ENCODE measurements around the gene ATP2B2.

The ATP2B2 gene

DNA sequence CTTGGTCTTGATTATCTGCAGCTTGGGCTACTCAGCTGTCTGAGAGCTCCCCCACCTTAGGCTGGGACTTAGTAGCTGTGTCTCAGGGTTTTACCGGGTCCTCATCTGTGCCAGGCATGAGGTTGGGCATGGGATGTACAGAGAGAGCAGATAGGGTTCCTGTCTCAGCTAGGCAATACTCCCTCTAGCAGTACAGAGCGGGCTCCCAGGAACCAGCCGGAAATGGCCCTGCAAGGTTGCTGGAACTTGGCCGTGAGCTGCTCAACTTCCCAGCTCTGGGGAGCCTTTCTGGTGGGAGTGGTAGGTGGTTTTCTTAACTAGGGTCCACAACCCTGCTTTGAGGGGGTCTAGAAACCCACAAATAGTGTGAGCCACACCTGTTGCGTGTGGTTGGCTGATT lies 58.3 kb downstream of the ATP2B2 start:
- DNase-seq: no peak

DNA sequence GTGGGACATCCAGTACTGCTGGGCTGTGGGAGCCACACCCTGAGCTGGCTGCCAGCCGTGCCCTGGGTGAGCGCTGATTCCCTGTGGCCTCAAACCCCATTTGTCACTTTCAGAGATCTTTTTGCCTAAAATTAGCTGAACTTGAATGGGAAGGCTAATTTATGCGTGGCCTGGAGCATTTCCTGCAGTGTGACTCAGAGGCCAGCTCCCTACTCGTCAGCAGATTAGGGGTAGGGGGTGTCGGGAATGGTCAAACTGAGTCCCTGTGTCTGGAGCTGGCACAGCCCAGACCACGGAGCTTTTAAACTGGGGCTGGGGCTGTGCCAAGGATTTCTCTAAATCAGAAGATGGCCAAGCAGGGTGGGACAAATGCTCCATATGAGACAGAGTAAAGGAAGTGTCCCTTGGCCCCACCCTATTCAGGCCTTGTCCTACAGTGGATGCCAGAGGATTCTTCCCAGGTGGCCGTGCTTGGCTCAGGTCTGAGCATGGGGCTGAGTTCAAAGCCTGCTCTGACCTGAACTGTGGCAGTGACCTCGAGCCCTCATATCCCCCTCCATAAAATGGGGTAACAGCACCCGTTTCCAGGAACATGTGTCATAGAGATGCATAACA lies 59.7 kb downstream of the ATP2B2 start:
- no peak for DNase-seq

DNA sequence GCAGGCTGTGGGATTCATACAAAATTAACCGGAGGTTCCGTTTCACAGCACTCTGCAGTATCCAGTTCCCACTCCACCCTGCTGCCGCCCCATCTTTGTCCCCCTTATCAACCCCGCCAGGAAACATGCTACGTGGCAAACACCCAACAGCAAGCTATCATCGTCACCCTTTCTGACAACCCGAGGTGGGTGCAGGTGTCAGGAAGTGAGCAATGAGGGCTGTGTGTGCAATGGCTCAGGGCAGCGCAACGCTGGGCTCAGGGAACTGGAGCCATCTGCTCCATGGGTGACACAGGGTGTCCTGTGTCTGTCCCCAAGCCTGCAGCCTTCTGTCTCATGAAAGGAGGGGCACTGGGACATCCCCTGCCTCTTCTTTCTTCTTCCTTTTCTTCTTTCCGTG lies 60.9 kb downstream of the ATP2B2 start:
- no peak for DNase-seq

DNA sequence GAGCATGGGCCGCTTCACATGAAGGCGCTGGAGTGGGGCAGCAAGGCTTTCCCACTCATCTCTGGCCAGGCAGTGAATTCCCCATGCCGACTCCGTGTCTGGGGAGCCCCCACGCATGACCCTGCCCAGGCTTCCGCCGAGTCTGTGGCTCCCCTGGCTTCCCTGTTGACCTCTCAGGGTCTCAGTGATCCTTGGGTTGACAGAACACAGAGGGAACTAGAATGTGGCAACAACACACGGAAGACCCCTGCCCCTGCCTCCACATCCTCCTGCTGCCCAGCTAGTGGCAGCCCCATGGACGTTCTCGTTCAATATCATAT lies 61.3 kb downstream of the ATP2B2 start:
- no peak for DNase-seq

DNA sequence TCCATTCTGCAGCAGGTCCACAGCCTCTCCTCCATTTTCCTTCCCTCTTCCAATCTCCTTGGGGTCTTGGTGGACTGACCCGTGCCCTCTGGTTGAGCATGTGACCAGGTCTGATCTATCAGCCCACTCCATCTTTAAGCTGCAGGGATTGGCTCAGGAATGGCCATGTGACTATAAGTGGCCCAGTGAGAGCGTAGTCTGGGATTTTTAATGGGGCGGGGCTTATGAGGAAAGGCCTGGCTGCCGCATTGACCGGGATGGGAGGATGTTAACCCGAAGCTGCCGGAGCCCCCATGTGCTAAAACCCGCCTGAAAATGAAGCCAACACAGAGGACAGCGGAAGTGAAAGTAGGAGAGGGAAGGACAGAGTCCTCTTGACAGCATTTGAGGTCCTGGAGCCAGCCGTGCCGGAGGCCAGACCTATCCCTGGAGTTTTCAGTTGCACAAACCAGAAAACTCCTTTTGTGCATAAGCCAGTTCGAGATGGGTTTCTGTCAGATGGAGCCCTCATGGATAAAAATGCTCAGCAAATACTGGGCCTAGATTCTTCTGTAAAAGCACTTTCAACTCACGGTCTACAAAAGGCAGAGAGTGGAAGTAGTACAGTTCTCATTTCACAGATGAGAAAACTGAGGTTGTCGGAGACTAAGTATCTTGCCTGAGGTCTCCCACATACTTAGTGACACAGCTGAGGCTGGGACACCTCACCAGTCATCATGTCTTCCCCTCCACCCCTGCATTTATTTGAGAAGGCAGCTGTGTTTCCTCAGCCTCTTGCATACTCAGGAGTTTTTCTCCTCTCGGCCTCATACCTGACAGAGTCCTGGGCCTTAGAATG lies 61.9 kb downstream of the ATP2B2 start:
- DNase-seq: no peak

DNA sequence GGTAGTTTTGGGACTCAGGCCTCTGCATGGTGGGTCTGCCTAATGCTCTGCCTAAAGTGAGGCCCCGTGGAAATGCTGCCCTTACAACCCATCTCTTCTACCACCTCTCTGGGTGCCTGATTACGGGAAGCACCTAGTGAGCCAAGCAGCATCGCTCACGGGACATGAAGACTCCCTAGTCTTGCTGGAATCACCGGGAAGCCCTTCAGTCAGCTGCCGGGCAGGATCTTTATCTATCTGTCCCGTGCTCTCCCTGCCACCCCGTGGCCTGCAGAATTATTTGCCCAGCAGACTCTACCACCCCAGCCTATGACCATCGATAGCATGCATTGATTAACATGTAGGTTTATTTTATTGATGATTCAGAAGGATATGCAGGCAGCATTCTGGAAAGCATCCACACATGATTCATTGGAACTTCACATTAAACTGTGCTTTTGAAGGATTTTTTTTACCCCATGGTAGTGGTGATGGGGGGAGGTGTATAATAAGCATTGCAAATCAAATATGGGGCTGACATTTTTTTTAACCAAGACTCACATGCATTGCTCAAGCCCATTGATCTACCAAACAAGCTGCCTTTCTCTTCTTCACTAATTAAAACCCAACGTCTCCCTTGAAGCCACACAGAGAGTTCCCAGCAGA lies 63.1 kb downstream of the ATP2B2 start:
- DNase-seq: no peak

DNA sequence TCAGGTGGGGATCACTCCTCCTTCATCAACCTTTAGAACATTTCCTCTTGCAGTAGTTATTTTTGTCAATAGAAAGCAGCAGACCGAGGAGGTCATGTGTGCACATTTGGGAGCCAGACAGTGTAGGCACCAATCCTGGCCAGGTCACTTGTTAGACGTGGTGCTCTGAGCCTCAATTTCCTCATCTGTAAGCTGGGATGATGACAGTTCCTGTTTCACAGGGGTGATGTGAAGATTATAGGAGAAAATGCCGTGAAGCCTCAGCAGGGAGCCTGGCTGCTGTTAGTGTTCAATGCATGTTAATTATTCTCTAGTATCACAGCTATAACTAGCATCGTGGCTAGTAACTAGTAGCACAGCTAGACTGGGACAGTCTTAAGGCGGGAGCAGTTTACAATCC lies 64.7 kb downstream of the ATP2B2 start:
- no peak for DNase-seq

DNA sequence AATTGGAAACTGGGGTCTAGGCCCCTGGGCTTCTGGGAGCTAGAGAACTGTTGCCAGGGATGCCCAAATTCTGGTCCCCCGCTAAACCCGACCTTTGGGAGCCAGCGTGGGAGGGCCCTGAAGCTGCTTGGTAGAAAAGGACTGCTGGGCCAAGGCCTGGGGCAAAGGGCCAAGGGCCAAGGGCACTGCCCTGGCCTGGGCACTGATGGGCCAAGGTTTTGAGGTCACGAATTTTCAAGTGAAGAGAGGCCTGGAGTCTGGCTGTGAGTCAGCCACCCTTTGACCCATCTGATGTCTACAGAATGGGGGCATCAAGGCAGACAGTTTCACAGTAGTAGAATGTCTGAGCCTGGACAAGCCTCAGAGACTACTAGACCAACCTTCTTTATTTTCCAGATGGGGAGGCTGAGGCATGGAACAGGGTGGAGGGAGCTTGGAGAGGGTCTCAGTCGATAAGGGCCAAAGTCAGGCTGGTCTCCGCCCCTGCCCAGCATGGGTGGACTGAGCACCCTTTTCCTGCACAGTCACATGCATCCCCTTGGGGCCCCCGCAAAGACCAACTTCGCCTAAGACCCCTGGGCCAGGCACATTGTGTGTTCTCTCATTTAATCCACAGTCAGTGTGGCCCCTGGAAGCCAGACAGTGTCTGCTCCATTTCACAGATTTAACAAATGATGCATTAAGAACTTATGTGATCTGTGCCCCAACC lies 66.3 kb downstream of the ATP2B2 start:
- DNase-seq: no peak

DNA sequence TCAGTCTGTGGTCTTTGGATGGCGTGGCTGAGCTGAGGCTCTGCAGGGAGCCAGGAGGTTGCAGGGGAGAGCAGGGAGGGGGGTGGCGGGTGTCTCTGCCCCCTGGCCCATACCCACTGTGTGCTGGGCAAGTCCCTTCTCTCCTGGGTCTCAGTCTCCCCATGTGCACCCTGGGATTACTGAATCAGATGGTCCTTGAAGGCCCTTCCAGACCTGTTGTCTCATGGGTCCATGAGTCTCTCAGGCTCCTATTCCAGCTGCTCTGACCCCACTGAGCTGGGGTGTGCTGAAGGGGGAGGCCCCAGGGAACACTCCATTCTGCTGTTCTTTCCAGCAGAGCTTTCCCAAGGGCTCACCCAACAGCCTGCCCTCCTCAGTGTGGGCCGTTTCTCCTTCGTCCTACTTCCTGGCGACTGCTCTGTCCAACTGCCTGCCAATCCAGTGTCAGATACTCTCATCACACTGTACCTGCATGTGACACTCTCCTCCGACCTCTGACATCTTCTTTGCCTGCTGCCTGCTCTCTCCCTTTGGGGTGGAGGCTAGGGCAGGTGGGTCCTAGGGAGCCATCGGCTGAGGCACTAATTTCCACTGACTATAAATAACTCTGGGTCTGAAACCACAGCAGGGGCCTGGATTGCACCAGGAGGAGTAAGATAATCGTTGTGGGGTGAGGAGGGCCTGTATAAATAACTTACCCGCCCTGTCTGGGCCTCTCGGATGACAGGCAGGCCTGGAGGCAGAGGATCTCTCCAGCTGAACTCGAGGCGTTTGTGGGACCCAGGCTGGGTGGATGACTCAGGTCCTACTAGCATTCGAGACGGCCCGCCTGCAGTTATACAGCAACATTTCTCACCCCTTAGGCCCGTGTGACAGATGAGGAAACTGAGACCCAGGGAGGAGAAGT lies 67.1 kb downstream of the ATP2B2 start:
- no peak for DNase-seq

DNA sequence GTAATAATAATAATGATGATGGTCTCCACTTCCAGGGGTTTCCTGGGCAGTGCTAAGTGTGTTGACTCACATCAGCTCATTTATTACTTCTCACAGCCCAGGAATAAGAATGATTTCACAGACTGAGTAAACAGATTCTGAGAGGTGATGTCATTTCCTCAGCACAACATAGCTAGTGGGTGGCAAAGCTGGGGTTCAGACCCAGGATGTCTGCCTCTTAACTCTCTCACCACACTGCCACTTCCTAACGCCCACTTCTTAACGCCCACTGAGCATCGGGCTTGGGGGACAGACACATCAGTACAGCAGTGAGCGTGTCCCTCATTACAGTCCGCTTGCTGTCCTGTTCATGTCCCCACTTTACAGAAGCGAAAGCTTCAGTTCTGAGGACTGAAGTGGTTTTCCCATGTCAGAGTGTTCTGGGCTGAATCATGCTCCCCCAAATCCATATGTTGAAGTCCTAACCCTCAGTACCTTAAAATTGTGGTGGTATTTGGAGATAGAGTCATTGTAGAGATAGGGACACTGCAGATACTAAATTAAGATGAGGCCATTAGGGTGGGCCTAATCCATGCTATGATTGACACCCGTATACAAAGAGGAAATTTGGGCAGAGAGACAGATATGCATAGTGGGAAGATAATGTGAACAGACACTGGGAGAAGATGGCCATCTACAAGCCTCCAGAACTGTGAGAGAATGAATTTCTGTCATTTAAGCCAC lies 68.0 kb downstream of the ATP2B2 start:
- DNase-seq: no peak

DNA sequence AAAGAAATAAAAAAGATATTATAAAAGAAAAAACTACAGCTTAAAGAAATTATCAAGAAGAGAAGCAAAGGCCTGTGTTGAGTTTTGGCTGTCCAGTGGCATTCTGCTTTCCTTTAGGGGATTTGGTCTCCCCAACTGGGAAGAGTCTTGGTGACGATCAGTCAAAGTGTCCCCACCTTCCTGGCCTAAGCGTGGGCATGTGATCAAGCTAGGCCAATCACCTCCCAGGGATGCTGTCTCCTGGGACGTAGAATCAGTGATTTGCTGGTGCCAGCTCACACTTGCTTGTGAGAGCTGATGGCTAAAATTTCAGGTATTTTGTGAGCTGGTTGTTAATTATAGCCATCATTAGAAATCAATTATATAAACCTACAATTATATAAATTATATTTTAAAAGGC lies 69.5 kb downstream of the ATP2B2 start:
- no peak for DNase-seq

DNA sequence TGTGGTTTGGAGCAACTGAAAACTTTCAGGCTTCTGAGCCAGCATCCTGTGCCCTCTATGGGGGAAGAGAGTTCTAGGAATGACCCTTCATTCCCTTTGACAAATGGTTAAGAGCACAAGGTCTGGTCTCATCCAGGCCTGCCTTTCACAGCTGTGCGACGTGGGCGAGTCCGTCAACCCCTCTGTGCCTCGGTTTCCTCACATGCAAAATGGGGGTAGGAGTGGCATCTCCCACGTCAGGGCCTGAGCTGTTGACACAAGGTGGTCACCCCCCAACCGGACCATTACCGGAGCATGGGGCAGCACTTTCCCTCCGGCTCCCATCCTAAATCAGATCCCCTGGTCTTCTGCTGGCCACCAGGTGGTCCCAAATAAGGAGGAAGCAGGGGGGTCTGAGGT lies 70.4 kb downstream of the ATP2B2 start:
- no peak for DNase-seq

DNA sequence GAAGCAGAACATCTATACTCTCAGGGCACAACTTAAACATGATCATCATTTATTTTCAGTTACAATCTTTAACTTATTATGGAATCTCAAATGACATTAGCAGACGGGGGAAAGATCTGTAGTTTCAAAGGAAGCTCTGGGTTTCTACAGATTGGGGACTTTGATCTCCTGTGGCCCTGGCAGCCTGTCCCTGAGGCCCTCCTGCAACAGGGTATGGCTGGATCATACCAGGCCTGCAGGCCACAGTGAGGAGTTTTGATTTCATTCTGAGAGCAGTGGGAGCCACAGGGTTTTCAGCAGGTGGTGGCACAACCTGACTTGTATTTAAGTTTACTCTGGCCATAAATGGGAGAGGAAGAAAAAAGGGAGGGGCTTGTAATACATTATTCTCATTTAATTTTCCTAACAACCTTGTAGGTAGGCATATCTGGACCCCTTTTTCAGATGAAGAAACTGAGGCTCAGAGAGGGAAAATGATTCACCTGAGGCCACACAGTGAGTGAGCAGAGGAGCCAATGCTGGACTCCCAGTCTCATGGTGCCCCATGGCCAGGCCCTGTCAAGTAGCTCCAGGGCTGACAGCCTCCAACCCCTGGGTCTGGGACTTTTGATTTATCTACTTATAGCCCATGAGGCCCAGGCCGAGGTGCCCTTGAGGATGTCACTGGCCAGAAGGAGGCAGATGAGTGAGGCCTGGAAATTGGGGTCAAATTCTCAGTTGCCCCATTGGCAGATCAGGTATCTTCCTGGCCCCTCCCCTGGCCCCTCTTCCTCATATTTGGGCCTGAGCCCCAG lies 71.0 kb downstream of the ATP2B2 start:
- no peak for DNase-seq

DNA sequence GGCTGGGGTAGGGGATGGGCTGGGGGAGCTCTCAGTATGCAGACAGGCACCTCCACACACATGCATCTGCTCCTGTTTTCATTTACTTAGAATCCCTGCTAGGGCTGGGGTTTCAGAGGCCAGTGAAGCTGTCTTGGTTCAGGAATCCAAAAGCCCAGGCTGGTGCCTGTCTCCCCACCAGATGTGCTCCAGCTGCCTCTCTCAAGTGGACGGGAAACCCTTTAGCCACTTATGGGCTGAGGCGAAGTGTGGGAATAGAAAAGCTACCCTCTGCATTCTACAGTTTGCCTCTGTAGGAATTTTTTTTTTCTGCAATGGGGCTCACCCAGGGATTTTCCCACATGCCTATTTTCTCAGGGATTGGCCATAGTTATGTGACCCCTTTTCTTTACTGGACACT lies 72.5 kb downstream of the ATP2B2 start:
- no peak for DNase-seq

DNA sequence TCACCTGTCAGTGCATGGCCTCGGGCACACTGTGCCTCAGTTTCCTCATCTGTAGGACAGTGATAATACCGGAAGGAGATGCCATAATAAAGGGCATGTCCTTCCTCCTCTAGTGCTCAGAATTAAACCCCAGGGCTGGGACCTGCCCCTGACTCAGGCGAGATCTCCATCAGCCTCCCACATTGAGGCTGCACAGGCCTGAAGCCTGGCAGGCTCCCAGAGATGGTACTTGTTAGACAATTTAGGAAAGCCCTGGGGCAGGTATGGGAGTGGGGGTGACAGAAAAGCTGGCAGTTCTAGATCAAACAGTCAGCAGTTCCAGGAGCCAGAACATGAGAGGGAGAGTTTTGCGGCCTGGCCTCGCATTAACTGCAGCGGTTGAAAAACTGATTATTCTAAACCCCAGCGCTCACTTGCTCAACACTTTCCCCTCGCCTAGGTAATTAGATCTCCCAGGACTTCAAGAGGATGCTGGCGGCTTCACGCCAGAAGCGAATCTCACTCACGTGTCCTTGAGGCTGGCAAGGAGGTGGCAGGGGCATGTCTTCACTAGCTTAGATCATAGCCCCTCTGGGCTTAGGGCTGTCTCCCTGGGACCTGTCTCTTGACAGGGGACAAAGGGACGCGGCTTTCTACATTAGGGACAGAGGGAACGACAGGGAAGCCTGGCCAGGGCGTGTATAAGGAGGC lies 73.1 kb downstream of the ATP2B2 start:
- no peak for DNase-seq

DNA sequence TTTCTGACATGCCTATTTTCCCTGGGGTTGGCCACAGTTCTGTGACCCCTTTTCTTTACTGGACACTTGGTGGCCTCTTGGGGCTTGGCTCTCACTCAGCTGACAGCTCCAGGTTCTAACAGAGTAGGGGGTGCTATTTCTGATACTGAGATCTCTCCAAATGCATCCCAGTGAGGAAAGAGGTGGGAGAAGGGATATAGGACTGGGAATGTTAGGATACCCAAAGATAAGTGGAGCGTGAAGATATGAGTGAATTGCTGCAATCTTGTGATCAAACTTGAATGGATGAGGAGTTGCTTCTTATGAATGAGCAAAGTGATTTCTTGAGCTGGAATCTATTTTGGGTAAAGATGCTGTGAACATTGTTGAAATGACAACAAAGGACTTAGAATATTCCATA lies 74.6 kb downstream of the ATP2B2 start:
- DNase-seq: no peak

DNA sequence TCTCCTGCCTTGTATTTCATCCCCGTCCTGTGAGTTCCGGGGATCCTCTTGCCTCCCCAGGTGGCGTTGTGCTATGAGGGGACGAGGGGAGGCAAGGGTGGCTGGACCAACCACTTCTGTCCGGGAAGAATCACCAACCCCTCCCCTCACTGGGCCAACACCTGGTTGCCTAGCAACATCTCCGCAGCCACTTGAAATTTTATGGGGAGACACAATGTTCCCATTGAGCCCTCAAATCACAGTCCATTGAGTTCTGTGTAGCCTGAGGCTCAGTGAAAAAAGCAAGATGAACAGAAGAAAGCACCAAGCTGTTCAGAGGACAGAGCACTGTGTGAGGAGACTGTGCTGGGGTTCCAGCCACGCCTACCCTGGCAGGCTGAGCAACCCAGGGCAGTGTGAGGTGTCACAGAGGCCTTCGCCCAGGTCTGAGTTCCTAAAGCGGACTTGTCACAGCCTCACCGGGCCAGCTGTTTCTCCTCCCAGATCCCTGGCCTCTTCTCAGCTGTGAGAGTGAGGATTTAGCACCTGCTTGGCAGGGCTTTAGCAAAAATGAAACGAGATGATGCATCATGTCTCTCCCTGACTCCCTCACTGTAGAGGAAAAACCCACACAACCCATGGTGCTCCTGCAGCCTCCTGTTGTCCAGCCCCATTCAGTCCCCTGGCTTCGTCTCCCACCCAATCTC lies 76.8 kb downstream of the ATP2B2 start:
- no peak for DNase-seq

DNA sequence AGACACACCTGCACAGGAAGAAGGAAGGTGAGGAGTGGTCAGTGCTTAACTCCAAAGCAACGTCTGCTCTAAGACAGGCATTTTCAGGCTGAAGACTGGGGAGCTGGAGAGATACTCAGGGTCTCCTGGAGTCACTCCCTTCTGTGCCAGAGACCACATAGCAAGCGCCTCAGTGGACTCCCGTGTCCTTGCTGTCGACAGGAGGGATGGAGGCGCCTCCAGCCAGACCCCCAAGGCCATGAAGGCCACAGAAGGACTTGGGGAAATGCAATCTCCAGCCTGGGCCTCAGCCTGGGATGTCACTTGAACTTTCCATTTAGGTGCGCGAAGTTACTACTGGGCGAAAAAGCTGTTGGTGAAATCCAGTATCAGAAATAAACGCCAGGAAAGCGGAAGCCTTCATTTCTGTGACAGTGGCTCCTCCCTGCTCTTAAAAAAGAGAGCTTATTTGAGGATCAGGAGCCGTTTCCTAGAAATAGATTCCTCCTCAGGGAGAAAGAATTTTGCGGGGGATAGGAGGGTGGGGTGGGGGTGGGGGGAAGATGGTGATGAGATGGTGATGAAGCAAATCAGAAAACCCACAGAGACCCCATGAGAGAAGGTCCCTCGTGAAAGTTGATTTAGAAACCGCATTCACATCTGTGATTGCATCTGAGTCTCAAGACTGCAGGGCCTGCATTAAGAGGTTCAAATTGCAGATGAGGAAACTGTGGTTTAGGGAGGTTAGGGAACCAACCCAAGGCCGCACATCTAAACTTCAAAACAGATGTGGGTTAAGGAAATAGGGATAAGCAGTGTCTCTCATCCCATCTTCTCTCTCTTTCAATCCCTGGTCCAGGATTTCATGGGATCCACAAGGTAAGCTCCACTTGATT lies 78.8 kb downstream of the ATP2B2 start:
- DNase-seq: no peak

Data from NK-92 treated with Interleukin-12 subunit alpha and Interleukin-12 subunit beta, amount 100 ng/mL, for 24 hours (cell line).